AG04450 (cell line): ENCODE results near the gene COL26A1. TPM values are rescaled to one million over a fixed set of nuclear protein-coding genes. Genes with fewer than 3 reads are reported as not detected.
"Not testable (repeated sequence)": the region's sequence is repeated elsewhere in the genome, so short reads cannot be mapped to it uniquely, and the experiment has no call there.

ENCODE experiments used
- CTCF ChIA-PET: fragments of 300-600, 350-600 bp; formaldehyde crosslinking; extraction: SDS; loops from one replicate; lab custom pipeline; 2022; ENCODE audit warnings: antibody characterized with exemption, inconsistent platforms; lab: Charles Lee
- POLR2A ChIA-PET: fragments of 350-600 bp; formaldehyde crosslinking; extraction: SDS; loops from one replicate; lab custom pipeline; 2021; ENCODE audit warnings: antibody characterized with exemption, inconsistent platforms; lab: Yijun Ruan, JAX
- DNase-seq: peaks from one replicate; pipeline ENCODE4 v3.0.0-alpha.2; 2011; ENCODE audit warnings: low read depth, low spot score
- H3K27ac ChIP-seq: one replicate; pipeline ENCODE4 v1.5.1; 2012; ENCODE audit warnings: low read depth, low read length, control low read depth
- H3K27me3 ChIP-seq: one replicate; pipeline ENCODE4 v1.6.0; 2012; ENCODE audit warnings: low read length; ENCODE audit not compliant: control insufficient read depth, insufficient read depth
- H3K4me3 ChIP-seq: 2 replicates; pipeline ENCODE4 v1.5.1; 2011; ENCODE audit warnings: mild to moderate bottlenecking, low read depth, low read length, control low read depth
- H3K9me3 ChIP-seq: 2 replicates; pipeline ENCODE4 v1.5.1; 2012; ENCODE audit warnings: low read length; ENCODE audit not compliant: control insufficient read depth, insufficient read depth
- CTCF ChIP-seq: IDR thresholded peaks from 2 replicates; pipeline ENCODE4 v1.5.1; 2011; ENCODE audit warnings: low read depth, low read length, control low read depth, inconsistent platforms
- polyA plus RNA-seq: library from polyadenylated mRNA; depleted of rRNA; stranded (reverse); fragments of >200 nt; gene quantifications from 2 replicates; pipeline ENCODE4 v1.2.3, GENCODE V29; 2011

Gene COL26A1
- polyA plus RNA-seq, 1 experiment = 0.06 TPM

DNA sequence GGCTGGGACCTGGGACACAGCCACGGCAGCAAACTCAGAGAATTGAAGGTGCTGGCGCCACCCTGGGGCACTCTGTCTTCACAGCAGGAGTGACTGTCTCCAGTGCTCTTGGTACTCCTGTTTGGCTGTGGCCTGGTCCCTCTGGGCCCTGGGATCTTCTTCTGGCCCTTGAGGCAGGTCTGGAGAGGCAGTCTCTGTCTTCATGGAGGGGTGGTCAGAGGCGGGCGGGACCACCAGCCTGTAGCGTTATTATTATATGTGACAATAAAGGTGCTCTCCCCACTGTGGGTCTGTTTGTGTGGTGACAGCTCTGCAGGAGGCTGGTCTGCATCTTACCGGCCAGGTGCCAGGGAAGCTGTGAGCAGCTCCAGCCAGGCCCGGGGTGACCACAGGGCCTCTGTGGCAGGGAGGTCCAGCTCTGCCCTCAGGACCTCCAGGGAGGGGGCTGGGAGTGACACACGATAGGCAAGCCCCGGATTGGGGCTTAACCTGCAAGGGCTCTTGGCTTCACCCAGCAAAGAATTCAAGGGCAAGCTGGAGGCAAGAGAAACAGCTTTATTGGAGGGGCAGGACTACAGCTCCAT, 196.2 kb downstream of the COL26A1 start:
- Histone ChIP-seq H3K27me3 (peaks cover 17% of the 10 kb centered on the region), H3K9me3 (no peaks in the 10 kb centered on the region; the same call in 1 of the 2 replicates), H3K4me3 (no peak overlapping the region), H3K27ac (no peak overlapping the region)
- no peak for DNase-seq
- no peak for TF ChIP-seq CTCF
- ChIA-PET POLR2A (no interaction called here), CTCF (interaction anchor here (0.6 kb wide), 1 partner anchor 238 kb away, joined by 3 read pairs; no protein-coding TSS in a partner anchor)

GRCh38 chr7:101559586-101559985, 196.9 kb downstream of the COL26A1 start:
- H3K9me3 ChIP-seq = no peaks in the 10 kb centered on the region; the same call in 1 of the 2 replicates
- ChIA-PET POLR2A (no interaction called here), CTCF (no interaction called here)
- no peak overlapping the region for H3K27ac ChIP-seq
- H3K27me3 ChIP-seq = peaks cover 13% of the 10 kb centered on the region
- DNase-seq = no peak
- no peak for TF ChIP-seq CTCF
- H3K4me3 ChIP-seq = no peak overlapping the region

DNA sequence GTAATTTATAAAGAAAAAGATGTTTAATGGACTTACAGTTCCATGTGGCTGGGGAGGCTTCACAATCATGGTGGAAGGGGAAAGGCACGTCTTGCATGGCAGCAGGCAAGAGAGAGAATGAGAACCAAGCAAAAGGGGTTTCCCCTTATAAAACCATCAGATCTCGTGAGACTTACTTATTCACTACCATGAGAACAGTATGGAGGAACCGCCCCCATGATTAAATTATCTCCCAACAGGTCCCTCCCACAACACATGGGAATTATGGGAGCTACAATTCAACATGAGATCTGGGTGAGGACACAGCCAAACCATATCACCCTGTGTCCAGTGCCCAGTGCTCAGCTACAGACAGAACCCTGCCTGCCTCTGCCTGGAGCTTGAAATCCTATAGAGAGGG, 197.3 kb downstream of the COL26A1 start:
- H3K4me3 ChIP-seq, POLR2A ChIA-PET, H3K27ac ChIP-seq, CTCF ChIA-PET, H3K9me3 ChIP-seq, DNase-seq: not testable (repeated sequence)
- H3K27me3 ChIP-seq = peaks cover 13% of the 10 kb centered on the region

GRCh38 chr7:101560856-101561255, 198.2 kb downstream of the COL26A1 start:
- DNase-seq = no peak
- POLR2A ChIA-PET = no interaction called here
- TF ChIP-seq CTCF = no peak
- peaks cover 11% of the 10 kb centered on the region for H3K27me3 ChIP-seq
- no peak overlapping the region for H3K4me3 ChIP-seq
- no peaks in the 10 kb centered on the region; the same call in 1 of the 2 replicates for H3K9me3 ChIP-seq
- CTCF ChIA-PET = no interaction called here
- H3K27ac ChIP-seq = no peak overlapping the region

DNA sequence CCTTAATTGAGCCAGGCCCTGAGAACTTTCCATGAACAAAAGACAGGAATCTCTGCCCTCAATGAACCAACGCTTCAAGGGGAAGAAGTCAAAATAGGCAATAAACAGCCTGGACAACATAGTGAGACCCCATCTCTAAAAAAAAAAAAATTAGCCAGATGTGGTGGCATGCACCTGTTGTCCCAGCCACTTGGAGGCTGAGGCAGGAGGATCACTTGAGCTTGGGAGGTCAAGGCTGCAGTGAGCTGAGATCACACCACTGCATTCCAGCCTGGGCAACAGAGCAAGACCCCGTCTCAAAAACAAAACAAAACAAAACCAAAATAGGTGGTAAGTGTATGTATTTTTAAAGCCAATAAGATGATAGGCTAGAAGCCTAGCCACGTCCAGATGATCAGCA, 198.6 kb downstream of the COL26A1 start:
- H3K9me3 ChIP-seq, POLR2A ChIA-PET, DNase-seq, H3K4me3 ChIP-seq, CTCF ChIA-PET, H3K27ac ChIP-seq: not testable (repeated sequence)
- H3K27me3 ChIP-seq = peaks cover 11% of the 10 kb centered on the region

DNA sequence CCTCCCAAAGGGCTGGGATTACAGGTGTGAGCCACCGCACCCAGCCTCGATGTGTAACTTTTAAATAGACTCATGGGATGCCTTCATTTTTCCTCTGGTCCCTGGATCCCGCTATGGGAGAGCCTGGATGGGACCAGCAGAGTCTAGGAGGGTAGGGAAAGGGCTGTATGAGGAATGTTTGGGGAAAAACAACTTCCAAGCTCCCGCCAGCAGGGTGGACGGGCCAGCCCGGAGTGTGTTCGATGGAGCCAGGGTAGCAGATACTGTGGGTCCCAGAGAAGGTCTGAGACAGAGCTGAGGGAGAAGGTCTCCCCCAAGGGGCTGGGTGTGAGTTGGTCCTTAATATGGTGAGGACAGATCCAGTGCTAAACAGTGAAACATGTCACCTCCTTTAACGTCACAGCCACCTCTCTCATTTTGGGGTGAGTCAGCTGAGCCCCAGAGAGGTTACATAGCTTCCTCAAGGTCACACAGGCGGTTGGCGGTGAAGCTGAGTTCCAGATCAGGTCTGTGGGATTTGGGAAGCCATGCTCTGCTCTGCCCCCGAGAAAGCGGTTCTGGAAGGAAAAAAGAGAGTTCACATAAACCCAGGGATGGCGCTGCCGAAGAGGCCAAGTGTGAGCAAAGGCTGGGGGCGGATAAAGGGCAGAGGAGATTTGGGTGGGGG, 200.0 kb downstream of the COL26A1 start:
- H3K4me3 ChIP-seq = no peak overlapping the region
- ChIA-PET POLR2A (no interaction called here), CTCF (interaction anchor here (1.4 kb wide), 1 partner anchor 40 kb away, joined by 3 read pairs; no protein-coding TSS in a partner anchor)
- no peak for DNase-seq
- no peak for TF ChIP-seq CTCF
- H3K27ac ChIP-seq = no peak overlapping the region
- H3K27me3 ChIP-seq = peaks cover 11% of the 10 kb centered on the region
- no peaks in the 10 kb centered on the region; the same call in 1 of the 2 replicates for H3K9me3 ChIP-seq
